Gastroesophageal sphincter (tissue), 4 donors: ENCODE data around the gene FNTB. TPM values are rescaled to one million over a fixed set of nuclear protein-coding genes. Genes with fewer than 3 reads are reported as not detected.
A peak's percentile ranks its signal among the peaks of the same experiment; 100 is the strongest.

Experiments
- ATAC-seq: fragments of 150-250 bp; one replicate; pipeline ENCODE4 v1.9.1; 2016; ENCODE audit warnings: mild to moderate bottlenecking, moderate library complexity
- H3K27ac ChIP-seq, 4 donors: fragments of 200-600 bp; sonication (generic) in 3 of 4; 1 replicate in 3 of 4; 2 replicates in 1 of 4; pipeline ENCODE4 v1.5.1; 2016 to 2019
- H3K27me3 ChIP-seq: fragments of 200-600 bp; sonication (generic); one replicate; pipeline ENCODE4 v1.5.1; 2019
- H3K36me3 ChIP-seq, 2 donors: fragments of 200-600 bp; sonication (generic); one replicate each; pipeline ENCODE4 v1.5.1; 2019; ENCODE audit warnings: control low read depth in 1 of 2
- H3K4me1 ChIP-seq, 3 donors: fragments of 200-600 bp; sonication (generic); 1 replicate in 2 of 3; 2 replicates in 1 of 3; pipeline ENCODE4 v1.5.1; 2016 to 2019; ENCODE audit warnings: control low read depth in 2 of 3
- H3K4me3 ChIP-seq, 2 donors: fragments of 200-600 bp; sonication (generic); one replicate each; pipeline ENCODE4 v1.5.1; 2019; ENCODE audit warnings: mild to moderate bottlenecking in 1 of 2, moderate library complexity in 1 of 2
- H3K9me3 ChIP-seq, 3 donors: fragments of 200-600 bp; sonication (generic); one replicate each; pipeline ENCODE4 v1.5.1; 2017 to 2019; ENCODE audit warnings: control low read depth in 2 of 3
- CTCF ChIP-seq, 4 experiments: fragments of 200-600 bp in 2 of 4; fragments of 450-650 bp in 2 of 4; sonication (generic) in 1 of 4; IDR thresholded peaks; one replicate each; pipeline ENCODE4 v1.5.1; 2017 to 2019; ENCODE audit warnings: antibody characterized with exemption in 4 of 4, mild to moderate bottlenecking in 2 of 4, moderate library complexity in 2 of 4
- EP300 ChIP-seq: sonication (generic); formaldehyde crosslinking; IDR thresholded peaks from one replicate; pipeline ENCODE4 v1.6.1; 2017; ENCODE audit warnings: antibody characterized with exemption, mild to moderate bottlenecking
- POLR2A ChIP-seq, 2 donors: fragments of 450-650 bp; IDR thresholded peaks; one replicate each; pipeline ENCODE4 v1.6.1; 2017; ENCODE audit warnings: antibody characterized with exemption in 2 of 2, mild to moderate bottlenecking in 2 of 2, moderate library complexity in 1 of 2
- POLR2AphosphoS5 ChIP-seq: sonication (generic); formaldehyde crosslinking; IDR thresholded peaks from one replicate; pipeline ENCODE4 v1.6.1; 2017; ENCODE audit warnings: antibody characterized with exemption
- WGBS, 2 donors: methylation state at CpG; one replicate each; pipeline ENCODE4 v1.1.5; 2018; ENCODE audit warnings: low coverage in 1 of 2; 5-methylcytosine and 5-hydroxymethylcytosine counted together
- total RNA-seq, 4 donors: library from RNA; depleted of rRNA; stranded (reverse); fragments of >200 nt; gene quantifications; one replicate each; pipeline ENCODE4 v1.1.0, GENCODE V29; 2016

The FNTB gene
- total RNA-seq, 4 donors from 2014 or later = 12.5 to 22.7 (median 17.2) TPM

- H3K27ac ChIP-seq = peak overlapping the region in 1 of 4 donors; percentile 6
- peaks cover 5 to 83% (median 9%) of the 10 kb centered on the region in 3 donors for H3K4me1 ChIP-seq
- no peaks in the 10 kb centered on the region for H3K27me3 ChIP-seq
- H3K4me3 ChIP-seq = no peak overlapping the region
- peaks cover 0 to 61% of the 10 kb centered on the region in 2 donors for H3K36me3 ChIP-seq
- no peak for TF ChIP-seq POLR2A (IDR thresholded peaks at IDR 0.05)
- no peak for TF ChIP-seq EP300
- no peak for TF ChIP-seq POLR2AphosphoS5
- no peak for TF ChIP-seq CTCF (IDR thresholded peaks at IDR 0.05)
- no peak for ATAC-seq
- 69% methylated on average over 3 of the region's 3 CpGs; no CpG with 5 or more reads in 1 of the 2 donors for WGBS, 2 donors
- H3K9me3 ChIP-seq = no peaks in the 10 kb centered on the region
Observed at GRCh38 chr14:65074449-65075150, 87.9 kb downstream of the FNTB start.

GRCh38 chr14:65075628-65076325 lies 89.1 kb downstream of the FNTB start:
- peaks cover 9 to 84% (median 20%) of the 10 kb centered on the region in 3 donors for H3K4me1 ChIP-seq

GRCh38 chr14:65077318-65077717 lies 90.6 kb downstream of the FNTB start:
- no peak overlapping the region for H3K27ac ChIP-seq
- H3K36me3 ChIP-seq = peaks cover 0 to 58% of the 10 kb centered on the region in 2 donors
- H3K4me1 ChIP-seq = peaks cover 13 to 91% (median 33%) of the 10 kb centered on the region in 3 donors
- H3K27me3 ChIP-seq = no peaks in the 10 kb centered on the region
- TF ChIP-seq POLR2A (IDR thresholded peaks at IDR 0.05) = no peak
- no peak for TF ChIP-seq POLR2AphosphoS5
- no peak for TF ChIP-seq EP300
- TF ChIP-seq CTCF (IDR thresholded peaks at IDR 0.05) = no peak
- ATAC-seq = no peak
- no peaks in the 10 kb centered on the region for H3K9me3 ChIP-seq
- H3K4me3 ChIP-seq = no peak overlapping the region
- WGBS, 2 donors = no CpG with 5 or more reads among the region's 2 CpGs

More at GRCh38 chr14:65075628-65076325, 89.1 kb downstream of the FNTB start:
- H3K9me3 ChIP-seq = no peaks in the 10 kb centered on the region
- no peak overlapping the region for H3K27ac ChIP-seq
- ATAC-seq = no peak
- H3K27me3 ChIP-seq = no peaks in the 10 kb centered on the region
- H3K4me3 ChIP-seq = no peak overlapping the region
- TF ChIP-seq CTCF (IDR thresholded peaks at IDR 0.05) = no peak
- TF ChIP-seq EP300 = no peak
- no peak for TF ChIP-seq POLR2AphosphoS5
- peaks cover 0 to 54% of the 10 kb centered on the region in 2 donors for H3K36me3 ChIP-seq
- 80 to 94% methylated on average over 10 to 14 of the region's 17 CpGs for WGBS, 2 donors

- WGBS, 2 donors = 70 to 74% methylated on average over 2 to 3 of the region's 6 CpGs
- ATAC-seq = no peak
- no peak for TF ChIP-seq POLR2A (IDR thresholded peaks at IDR 0.05)
- TF ChIP-seq POLR2AphosphoS5 = no peak
- no peak for TF ChIP-seq EP300
- TF ChIP-seq CTCF (IDR thresholded peaks at IDR 0.05) = no peak
- Histone ChIP-seq H3K27ac (peak overlapping the region; percentile 54 to 85 (median 66)), H3K4me1 (peaks cover 20 to 94% (median 37%) of the 10 kb centered on the region in 3 donors), H3K27me3 (no peaks in the 10 kb centered on the region), H3K36me3 (peaks cover 0 to 62% of the 10 kb centered on the region in 2 donors), H3K4me3 (no peak overlapping the region), H3K9me3 (no peaks in the 10 kb centered on the region)
Observed at GRCh38 chr14:65079201-65079600, 92.5 kb downstream of the FNTB start.
